IPS-15b (cell line): Measurements from ENCODE around the gene PCGF3.
"Not testable (repeated sequence)": the region's sequence is repeated elsewhere in the genome, so short reads cannot be mapped to it uniquely, and the experiment has no call there.

Source experiments
- H3K27me3 ChIP-seq: one replicate; pipeline ENCODE4 v1.6.1; 2013; ENCODE audit warnings: low read length; ENCODE audit not compliant: control insufficient read depth, insufficient read depth
- H3K36me3 ChIP-seq: one replicate; pipeline ENCODE4 v1.6.1; 2013; ENCODE audit warnings: low read length; ENCODE audit not compliant: control insufficient read depth, insufficient read depth
- H3K4me1 ChIP-seq: one replicate; pipeline ENCODE4 v1.6.1; 2013; ENCODE audit warnings: mild to moderate bottlenecking, low read length; ENCODE audit not compliant: control insufficient read depth, insufficient read depth
- H3K4me3 ChIP-seq: one replicate; pipeline ENCODE4 v1.5.1; 2013; ENCODE audit warnings: low read depth, low read length
- H3K9ac ChIP-seq: one replicate; pipeline ENCODE4 v1.6.1; 2013; ENCODE audit warnings: low read depth, mild to moderate bottlenecking, low read length
- H3K9me3 ChIP-seq: one replicate; pipeline ENCODE4 v1.6.1; 2013; ENCODE audit warnings: mild to moderate bottlenecking, low read length; ENCODE audit not compliant: control insufficient read depth, insufficient read depth

The PCGF3 gene

GRCh38 chr4:734951-735350, 29.3 kb downstream of the PCGF3 start:
- no peak overlapping the region for H3K4me3 ChIP-seq
- H3K9ac ChIP-seq, result no peak overlapping the region
- no peaks in the 10 kb centered on the region for H3K9me3 ChIP-seq
- H3K27me3 ChIP-seq, result no peaks in the 10 kb centered on the region
- H3K36me3 ChIP-seq, result peaks cover 50% of the 10 kb centered on the region
- H3K4me1 ChIP-seq, result no peaks in the 10 kb centered on the region

DNA sequence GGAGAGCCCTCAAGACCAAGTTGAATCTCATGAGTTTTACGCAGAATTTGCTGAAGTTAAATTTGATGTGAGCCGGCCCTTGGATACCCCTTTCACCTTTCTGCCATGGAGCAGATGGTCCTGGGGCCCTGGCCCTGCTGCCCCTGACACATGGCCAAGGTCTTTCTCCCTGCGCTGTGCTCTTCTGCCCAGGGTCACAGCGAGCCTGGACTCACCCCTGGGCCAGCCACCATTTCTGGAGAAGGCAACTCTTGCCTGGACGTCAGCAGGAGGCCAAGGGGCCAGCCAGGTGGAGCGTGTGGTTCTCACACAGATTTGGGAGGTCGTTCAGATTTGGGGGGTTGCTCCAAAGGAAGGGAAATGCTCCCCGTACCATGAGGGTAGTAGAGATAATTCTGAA, 30.0 kb downstream of the PCGF3 start:
- Histone ChIP-seq H3K4me1 (no peaks in the 10 kb centered on the region), H3K9ac (no peak overlapping the region), H3K4me3 (no peak overlapping the region), H3K36me3 (peaks cover 48% of the 10 kb centered on the region), H3K27me3 (no peaks in the 10 kb centered on the region), H3K9me3 (no peaks in the 10 kb centered on the region)

- not testable (repeated sequence) for H3K27me3 ChIP-seq, H3K9me3 ChIP-seq, H3K4me1 ChIP-seq, H3K4me3 ChIP-seq, H3K9ac ChIP-seq
- peaks cover 46% of the 10 kb centered on the region for H3K36me3 ChIP-seq
Measured at GRCh38 chr4:736561-736960, 30.9 kb downstream of the PCGF3 start.

DNA sequence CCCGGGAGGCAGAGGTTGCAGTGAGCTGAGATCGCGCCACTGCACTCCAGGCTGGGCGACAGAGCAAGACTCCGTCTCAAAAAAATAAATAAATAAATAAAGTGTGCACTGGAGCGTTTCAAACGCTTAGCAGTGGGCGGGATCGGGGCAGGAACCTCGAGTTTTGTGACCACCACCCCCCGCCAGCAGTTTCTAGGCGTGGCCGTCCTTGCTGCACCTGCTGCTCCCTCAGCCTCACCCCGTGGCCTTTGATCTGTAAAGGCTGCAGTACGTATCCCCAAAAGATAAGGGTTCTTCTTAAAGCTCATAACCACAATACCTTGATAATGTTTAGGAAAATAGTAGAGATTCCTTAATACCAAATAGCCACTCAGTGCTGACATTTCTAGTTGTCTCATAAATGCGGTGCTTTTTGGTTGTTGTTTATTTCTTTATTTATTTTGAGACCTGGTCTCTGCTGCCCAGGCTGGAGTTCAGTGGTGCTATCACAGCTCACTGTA, 33.2 kb downstream of the PCGF3 start:
- Histone ChIP-seq H3K27me3 (no peaks in the 10 kb centered on the region), H3K36me3 (peaks cover 43% of the 10 kb centered on the region), H3K4me1 (no peaks in the 10 kb centered on the region), H3K9me3 (no peaks in the 10 kb centered on the region), H3K9ac (no peak overlapping the region), H3K4me3 (no peak overlapping the region)

DNA sequence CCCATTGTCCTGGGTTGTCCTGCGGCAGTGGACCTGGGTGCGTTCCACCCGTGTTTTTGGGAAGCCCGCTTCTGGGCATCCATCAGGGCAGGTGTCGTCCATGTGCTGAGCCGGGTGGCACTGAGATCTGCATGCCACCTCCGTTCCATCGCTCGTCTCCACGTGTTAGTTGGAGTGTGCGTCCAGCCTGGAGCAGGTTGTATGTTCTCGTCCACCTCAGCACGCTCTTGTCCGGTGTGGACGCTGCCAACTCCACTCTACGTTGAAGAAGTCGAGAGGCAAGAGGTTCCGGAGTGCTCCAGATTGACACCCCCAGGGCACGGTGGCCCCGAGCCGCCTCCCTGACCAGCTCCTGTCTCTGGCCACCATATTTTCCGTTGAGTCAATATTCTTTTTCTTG, 33.9 kb downstream of the PCGF3 start:
- H3K36me3 ChIP-seq, result peaks cover 37% of the 10 kb centered on the region
- H3K4me3 ChIP-seq, result no peak overlapping the region
- H3K9me3 ChIP-seq, result no peaks in the 10 kb centered on the region
- H3K27me3 ChIP-seq, result no peaks in the 10 kb centered on the region
- H3K4me1 ChIP-seq, result no peaks in the 10 kb centered on the region
- no peak overlapping the region for H3K9ac ChIP-seq

GRCh38 chr4:740011-740410, 34.4 kb downstream of the PCGF3 start:
- H3K36me3 ChIP-seq, result peaks cover 33% of the 10 kb centered on the region
- H3K27me3 ChIP-seq, result no peaks in the 10 kb centered on the region
- no peaks in the 10 kb centered on the region for H3K9me3 ChIP-seq
- H3K4me1 ChIP-seq, result no peaks in the 10 kb centered on the region
- H3K4me3 ChIP-seq, result no peak overlapping the region
- H3K9ac ChIP-seq, result no peak overlapping the region

DNA sequence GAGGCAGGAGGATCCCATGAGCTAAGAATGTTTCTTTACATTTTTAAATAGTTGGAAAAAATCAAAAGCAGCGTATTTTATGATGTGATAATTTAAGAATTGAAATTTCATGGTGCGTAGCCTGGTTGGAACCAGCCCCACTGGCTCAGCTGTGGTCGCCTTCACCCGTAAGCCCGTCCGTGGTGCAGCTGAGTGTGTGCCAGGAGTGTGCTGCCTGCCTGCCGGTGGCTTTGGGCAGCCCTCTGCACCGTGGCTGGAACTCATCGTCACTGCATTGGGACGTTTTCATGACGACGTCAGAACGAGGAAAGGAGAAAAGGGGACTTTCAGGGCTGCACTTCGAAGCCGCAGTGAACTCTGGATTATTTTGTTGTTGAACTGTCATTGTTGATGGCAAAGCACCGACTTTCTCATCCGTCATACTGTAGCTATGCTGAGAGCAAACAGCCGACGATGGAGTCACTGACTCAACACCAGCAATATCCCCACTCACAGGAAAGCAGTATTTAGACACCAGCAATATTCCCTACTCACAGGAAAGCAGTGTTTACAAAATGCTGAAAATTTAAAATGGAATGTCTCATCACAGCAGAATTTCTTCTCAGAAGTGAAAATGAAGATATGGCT, 35.1 kb downstream of the PCGF3 start:
- no peak overlapping the region for H3K9ac ChIP-seq
- no peaks in the 10 kb centered on the region for H3K27me3 ChIP-seq
- no peaks in the 10 kb centered on the region for H3K9me3 ChIP-seq
- H3K4me1 ChIP-seq, result no peaks in the 10 kb centered on the region
- H3K4me3 ChIP-seq, result no peak overlapping the region
- peaks cover 29% of the 10 kb centered on the region for H3K36me3 ChIP-seq

DNA sequence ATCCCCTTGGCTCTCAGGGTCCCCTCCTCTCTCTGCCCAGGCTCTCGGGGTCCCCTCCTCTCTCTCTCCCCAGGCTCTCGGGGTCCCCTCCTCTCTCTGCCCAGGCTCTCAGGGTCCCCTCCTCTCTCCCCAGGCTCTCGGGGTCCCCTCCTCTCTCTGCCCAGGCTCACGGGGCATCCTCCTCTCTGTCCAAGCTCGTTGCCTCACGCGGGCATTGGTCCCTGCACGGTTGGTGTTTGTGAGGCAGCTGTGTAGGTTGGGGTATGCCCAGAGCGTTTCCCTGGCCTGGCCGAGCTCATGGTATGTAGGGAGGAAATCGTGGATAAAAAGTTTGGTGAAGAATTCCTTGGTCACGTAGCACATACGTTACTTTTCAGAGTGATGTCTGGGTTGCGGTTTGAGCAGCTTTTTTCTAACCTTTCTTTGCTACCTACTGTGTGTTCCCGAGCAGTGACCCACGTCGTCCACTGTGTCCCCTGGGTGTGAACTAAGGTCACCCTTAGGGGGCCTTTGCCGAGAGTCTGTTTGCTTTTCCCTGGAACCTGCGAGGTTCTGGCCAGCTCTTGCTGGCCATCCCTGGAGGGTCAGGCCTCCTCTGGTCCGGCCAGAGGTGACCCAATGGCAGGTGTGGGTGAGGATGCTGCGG, 36.6 kb downstream of the PCGF3 start:
- H3K4me1 ChIP-seq, result no peaks in the 10 kb centered on the region
- no peaks in the 10 kb centered on the region for H3K9me3 ChIP-seq
- no peak overlapping the region for H3K4me3 ChIP-seq
- no peaks in the 10 kb centered on the region for H3K27me3 ChIP-seq
- H3K36me3 ChIP-seq, result peaks cover 25% of the 10 kb centered on the region
- no peak overlapping the region for H3K9ac ChIP-seq

- Histone ChIP-seq H3K9me3 (no peaks in the 10 kb centered on the region), H3K4me3 (no peak overlapping the region), H3K9ac (no peak overlapping the region), H3K36me3 (peaks cover 22% of the 10 kb centered on the region), H3K27me3 (no peaks in the 10 kb centered on the region), H3K4me1 (no peaks in the 10 kb centered on the region)
Measured at GRCh38 chr4:742742-743311, 37.2 kb downstream of the PCGF3 start.

- Histone ChIP-seq H3K9me3 (no peaks in the 10 kb centered on the region), H3K9ac (no peak overlapping the region), H3K4me1 (no peaks in the 10 kb centered on the region), H3K36me3 (peaks cover 26% of the 10 kb centered on the region), H3K4me3 (no peak overlapping the region), H3K27me3 (no peaks in the 10 kb centered on the region)
Measured at GRCh38 chr4:743463-744211, 38.0 kb downstream of the PCGF3 start.

DNA sequence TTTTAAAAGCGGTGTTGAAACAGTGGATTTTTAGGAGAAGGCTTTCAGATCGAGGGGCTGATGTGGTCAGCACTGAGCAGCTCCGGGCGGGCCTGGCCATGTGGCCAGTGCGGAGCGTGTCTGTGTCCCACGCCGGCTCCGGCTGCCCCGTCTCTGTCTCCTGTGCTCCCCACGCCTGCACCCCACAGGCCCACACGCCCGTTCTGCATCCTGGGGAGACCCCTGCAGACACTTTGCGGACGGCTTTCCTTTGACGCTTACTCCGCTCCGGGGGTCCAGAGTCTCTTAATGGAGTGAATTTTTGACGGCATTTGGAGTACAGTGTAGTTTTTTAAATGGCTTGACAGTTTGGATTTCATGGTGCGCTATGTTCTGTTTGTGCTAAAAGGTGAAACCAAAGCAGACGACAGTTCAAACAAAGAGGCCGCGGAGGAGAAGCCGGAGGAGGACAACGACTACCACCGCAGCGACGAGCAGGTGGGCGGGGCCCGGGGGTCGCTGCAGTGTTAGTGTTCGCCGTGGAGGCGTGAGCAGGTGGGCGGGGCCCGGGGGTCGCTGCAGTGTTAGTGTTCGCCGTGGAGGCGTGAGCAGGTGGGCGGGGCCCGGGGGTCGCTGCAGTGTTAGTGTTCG, 38.7 kb downstream of the PCGF3 start:
- Histone ChIP-seq H3K27me3 (no peaks in the 10 kb centered on the region), H3K9ac (no peak overlapping the region), H3K4me1 (no peaks in the 10 kb centered on the region), H3K36me3 (peaks cover 21% of the 10 kb centered on the region), H3K4me3 (no peak overlapping the region), H3K9me3 (no peaks in the 10 kb centered on the region)
